Activated T-cell treated with anti-CD3 and anti-CD28 coated beads for 4 hours (primary cell): Measurements from ENCODE around the gene SMAD7.
A peak's percentile ranks its signal among the peaks of the same experiment; 100 is the strongest.

Experiments
- DNase-seq: peaks from one replicate; pipeline ENCODE4 v3.0.0-alpha.2; 2020

SMAD7 gene

GRCh38 chr18:48929212-48929612 lies 21.6 kb downstream of the SMAD7 start:
- DNase-seq = no peak

- DNase-seq = peak; percentile 43
Measured at GRCh38 chr18:48928787-48929186, 22.0 kb downstream of the SMAD7 start.

- DNase-seq = no peak
Measured at GRCh38 chr18:48927286-48928080, 23.3 kb downstream of the SMAD7 start.

- no peak for DNase-seq
Measured at GRCh38 chr18:48926420-48926857, 24.3 kb downstream of the SMAD7 start.

- DNase-seq = no peak
Measured at GRCh38 chr18:48925491-48925780, 25.3 kb downstream of the SMAD7 start.

- no peak for DNase-seq
Measured at GRCh38 chr18:48924630-48925490, 25.9 kb downstream of the SMAD7 start.

- DNase-seq = no peak
Measured at GRCh38 chr18:48923746-48924629, 26.8 kb downstream of the SMAD7 start.

- no peak for DNase-seq
Measured at GRCh38 chr18:48922801-48923730, 27.7 kb downstream of the SMAD7 start.

GRCh38 chr18:48922226-48922800 lies 28.5 kb downstream of the SMAD7 start:
- no peak for DNase-seq

- no peak for DNase-seq
Measured at GRCh38 chr18:48921305-48922225, 29.2 kb downstream of the SMAD7 start.

GRCh38 chr18:48920408-48921038 lies 30.2 kb downstream of the SMAD7 start:
- no peak for DNase-seq

GRCh38 chr18:48919547-48919946 lies 31.2 kb downstream of the SMAD7 start:
- DNase-seq = no peak

GRCh38 chr18:48918660-48919456 lies 31.9 kb downstream of the SMAD7 start:
- DNase-seq = no peak

- no peak for DNase-seq
Measured at GRCh38 chr18:48917579-48918517, 32.9 kb downstream of the SMAD7 start.

GRCh38 chr18:48915626-48916425 lies 34.9 kb downstream of the SMAD7 start:
- DNase-seq = no peak

- DNase-seq = no peak
Measured at GRCh38 chr18:48914581-48915251, 36.0 kb downstream of the SMAD7 start.
